Neural cell (in vitro differentiated cells): ENCODE results near the gene HMCN2. TPM values are rescaled to one million over a fixed set of nuclear protein-coding genes. Genes with fewer than 3 reads are reported as not detected.

ENCODE experiments used
- H2AFZ ChIP-seq: fragments of 200-600, 300-800 bp; sonication (generic), shearing (Covaris generic); 2 replicates; pipeline ENCODE4 v1.6.0; 2014; ENCODE audit warnings: low read depth, mild to moderate bottlenecking, antibody characterized with exemption, low read length, moderate library complexity
- H3F3A ChIP-seq: fragments of 200-600 bp; shearing (Covaris generic); 2 replicates; pipeline ENCODE4 v1.6.1; 2016; ENCODE audit warnings: mild to moderate bottlenecking, moderate library complexity, mixed read lengths, antibody characterized with exemption, low read length; ENCODE audit not compliant: insufficient read depth, poor library complexity, severe bottlenecking
- H3K27ac ChIP-seq: fragments of 200-600, 300-800 bp; sonication (generic), shearing (Covaris generic); 2 replicates; pipeline ENCODE4 v1.5.1; 2014; ENCODE audit warnings: mild to moderate bottlenecking, low read length, moderate library complexity
- H3K27me3 ChIP-seq: fragments of 300-800, 200-600 bp; sonication (generic), shearing (Covaris generic); 2 replicates; pipeline ENCODE4 v1.6.0; 2014; ENCODE audit warnings: mild to moderate bottlenecking, low read depth, low read length, moderate library complexity; ENCODE audit not compliant: insufficient read depth
- H3K36me3 ChIP-seq: fragments of 300-800, 200-600 bp; sonication (generic), shearing (Covaris generic); 2 replicates; pipeline ENCODE4 v1.5.1; 2014; ENCODE audit warnings: mild to moderate bottlenecking, antibody characterized with exemption, low read length, moderate library complexity; ENCODE audit not compliant: insufficient read depth
- H3K4me2 ChIP-seq: fragments of 300-800, 200-600 bp; sonication (generic), shearing (Covaris generic); 2 replicates; pipeline ENCODE4 v1.6.0; 2014; ENCODE audit warnings: mild to moderate bottlenecking, low read length
- H3K4me3 ChIP-seq: fragments of 300-800, 200-600 bp; sonication (generic), shearing (Covaris generic); 2 replicates; pipeline ENCODE4 v1.5.1; 2014; ENCODE audit warnings: mild to moderate bottlenecking, low read length, moderate library complexity
- H3K79me2 ChIP-seq: fragments of 200-600 bp; shearing (Covaris generic); replicated peaks from 2 replicates; pipeline ENCODE4 v1.6.0; 2014; ENCODE audit warnings: mild to moderate bottlenecking, low read length, moderate library complexity; ENCODE audit not compliant: insufficient read depth
- H3K9ac ChIP-seq: fragments of 300-800, 200-600 bp; sonication (generic), shearing (Covaris generic); 2 replicates; pipeline ENCODE4 v1.6.1; 2016; ENCODE audit warnings: mild to moderate bottlenecking, low read length, mixed read lengths
- H3K9me2 ChIP-seq: fragments of 200-600 bp; shearing (Covaris generic); 2 replicates; pipeline ENCODE4 v1.6.1; 2016; ENCODE audit warnings: mild to moderate bottlenecking, low read length, mixed read lengths; ENCODE audit not compliant: insufficient read depth
- H3K9me3 ChIP-seq: fragments of 200-600, 300-800 bp; sonication (generic), shearing (Covaris generic); 2 replicates; pipeline ENCODE4 v1.6.1; 2016; ENCODE audit warnings: mild to moderate bottlenecking, mixed run types, low read length, moderate library complexity, mixed read lengths
- H4K20me1 ChIP-seq: fragments of 200-600 bp; shearing (Covaris generic); 2 replicates; pipeline ENCODE4 v1.6.1; 2016; ENCODE audit warnings: mild to moderate bottlenecking, mixed run types; ENCODE audit not compliant: insufficient read depth
- EP300 ChIP-seq: fragments of 450-650 bp; conservative IDR thresholded peaks from 2 replicates; pipeline ENCODE4 v1.6.1; 2014; ENCODE audit warnings: antibody characterized with exemption, mild to moderate bottlenecking, moderate library complexity; ENCODE audit not compliant: poor library complexity, severe bottlenecking
- EZH2 ChIP-seq: fragments of 200-600, 300-800 bp; shearing (Covaris generic), sonication (generic); IDR thresholded peaks from 2 replicates; pipeline ENCODE4 v1.6.1; 2014; ENCODE audit warnings: antibody characterized with exemption, low read length, borderline replicate concordance, mild to moderate bottlenecking; ENCODE audit not compliant: insufficient read depth, poor library complexity, severe bottlenecking
- MXI1 ChIP-seq: fragments of 450-650 bp; conservative IDR thresholded peaks from 2 replicates; pipeline ENCODE4 v1.6.1; 2014; ENCODE audit warnings: antibody characterized with exemption, mild to moderate bottlenecking; ENCODE audit not compliant: poor library complexity, severe bottlenecking
- POLR2AphosphoS5 ChIP-seq: IDR thresholded peaks from 2 replicates; pipeline ENCODE4 v1.6.1; 2012
- RAD21 ChIP-seq: fragments of 450-650 bp; conservative IDR thresholded peaks from 2 replicates; pipeline ENCODE4 v1.6.1; 2014; ENCODE audit warnings: antibody characterized with exemption, mild to moderate bottlenecking, moderate library complexity
- SMC3 ChIP-seq: fragments of 450-650 bp; conservative IDR thresholded peaks from 2 replicates; pipeline ENCODE4 v1.6.1; 2014; ENCODE audit warnings: antibody characterized with exemption, mild to moderate bottlenecking, moderate library complexity; ENCODE audit not compliant: poor library complexity
- TAF1 ChIP-seq: IDR thresholded peaks from 2 replicates; pipeline ENCODE4 v1.6.1; 2012; ENCODE audit warnings: low read depth
- polyA plus RNA-seq: library from polyadenylated mRNA; depleted of rRNA; stranded (reverse); fragments of >200 nt; gene quantifications from 2 replicates; pipeline ENCODE4 v1.2.3, GENCODE V29; 2014
- TF ChIP-seq, protein P1 (sequence below): IDR thresholded peaks from 2 replicates; pipeline ENCODE4 v1.6.1; 2012; ENCODE audit warnings: borderline replicate concordance
- TF ChIP-seq, protein P2 (sequence below): fragments of 450-650 bp; IDR thresholded peaks from 2 replicates; pipeline ENCODE4 v1.5.1; 2014; ENCODE audit warnings: antibody characterized with exemption, mild to moderate bottlenecking, moderate library complexity; ENCODE audit not compliant: poor library complexity, severe bottlenecking

Gene HMCN2
- polyA plus RNA-seq, 1 donor from 2014 or later = 1.7 TPM

- no peaks in the 10 kb centered on the region for H3K79me2 ChIP-seq
- no peaks in the 10 kb centered on the region for H4K20me1 ChIP-seq
- no peak overlapping the region for H3K27ac ChIP-seq
- H3K27me3 ChIP-seq = no peaks in the 10 kb centered on the region
- no peak overlapping the region for H3K4me2 ChIP-seq
- H3K9me3 ChIP-seq = no peaks in the 10 kb centered on the region
- no peaks in the 10 kb centered on the region for H3K36me3 ChIP-seq
- H2AFZ ChIP-seq = no peak overlapping the region
- H3K4me3 ChIP-seq = no peak overlapping the region
- TF ChIP-seq POLR2AphosphoS5 (no peak), EZH2 (no peak), RAD21 (no peak), TAF1 (no peak), EP300 (no peak), SMC3 (no peak), MXI1 (no peak)
- TF ChIP-seq, protein P1, sequence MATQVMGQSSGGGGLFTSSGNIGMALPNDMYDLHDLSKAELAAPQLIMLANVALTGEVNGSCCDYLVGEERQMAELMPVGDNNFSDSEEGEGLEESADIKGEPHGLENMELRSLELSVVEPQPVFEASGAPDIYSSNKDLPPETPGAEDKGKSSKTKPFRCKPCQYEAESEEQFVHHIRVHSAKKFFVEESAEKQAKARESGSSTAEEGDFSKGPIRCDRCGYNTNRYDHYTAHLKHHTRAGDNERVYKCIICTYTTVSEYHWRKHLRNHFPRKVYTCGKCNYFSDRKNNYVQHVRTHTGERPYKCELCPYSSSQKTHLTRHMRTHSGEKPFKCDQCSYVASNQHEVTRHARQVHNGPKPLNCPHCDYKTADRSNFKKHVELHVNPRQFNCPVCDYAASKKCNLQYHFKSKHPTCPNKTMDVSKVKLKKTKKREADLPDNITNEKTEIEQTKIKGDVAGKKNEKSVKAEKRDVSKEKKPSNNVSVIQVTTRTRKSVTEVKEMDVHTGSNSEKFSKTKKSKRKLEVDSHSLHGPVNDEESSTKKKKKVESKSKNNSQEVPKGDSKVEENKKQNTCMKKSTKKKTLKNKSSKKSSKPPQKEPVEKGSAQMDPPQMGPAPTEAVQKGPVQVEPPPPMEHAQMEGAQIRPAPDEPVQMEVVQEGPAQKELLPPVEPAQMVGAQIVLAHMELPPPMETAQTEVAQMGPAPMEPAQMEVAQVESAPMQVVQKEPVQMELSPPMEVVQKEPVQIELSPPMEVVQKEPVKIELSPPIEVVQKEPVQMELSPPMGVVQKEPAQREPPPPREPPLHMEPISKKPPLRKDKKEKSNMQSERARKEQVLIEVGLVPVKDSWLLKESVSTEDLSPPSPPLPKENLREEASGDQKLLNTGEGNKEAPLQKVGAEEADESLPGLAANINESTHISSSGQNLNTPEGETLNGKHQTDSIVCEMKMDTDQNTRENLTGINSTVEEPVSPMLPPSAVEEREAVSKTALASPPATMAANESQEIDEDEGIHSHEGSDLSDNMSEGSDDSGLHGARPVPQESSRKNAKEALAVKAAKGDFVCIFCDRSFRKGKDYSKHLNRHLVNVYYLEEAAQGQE = no peak
- TF ChIP-seq, protein P2, sequence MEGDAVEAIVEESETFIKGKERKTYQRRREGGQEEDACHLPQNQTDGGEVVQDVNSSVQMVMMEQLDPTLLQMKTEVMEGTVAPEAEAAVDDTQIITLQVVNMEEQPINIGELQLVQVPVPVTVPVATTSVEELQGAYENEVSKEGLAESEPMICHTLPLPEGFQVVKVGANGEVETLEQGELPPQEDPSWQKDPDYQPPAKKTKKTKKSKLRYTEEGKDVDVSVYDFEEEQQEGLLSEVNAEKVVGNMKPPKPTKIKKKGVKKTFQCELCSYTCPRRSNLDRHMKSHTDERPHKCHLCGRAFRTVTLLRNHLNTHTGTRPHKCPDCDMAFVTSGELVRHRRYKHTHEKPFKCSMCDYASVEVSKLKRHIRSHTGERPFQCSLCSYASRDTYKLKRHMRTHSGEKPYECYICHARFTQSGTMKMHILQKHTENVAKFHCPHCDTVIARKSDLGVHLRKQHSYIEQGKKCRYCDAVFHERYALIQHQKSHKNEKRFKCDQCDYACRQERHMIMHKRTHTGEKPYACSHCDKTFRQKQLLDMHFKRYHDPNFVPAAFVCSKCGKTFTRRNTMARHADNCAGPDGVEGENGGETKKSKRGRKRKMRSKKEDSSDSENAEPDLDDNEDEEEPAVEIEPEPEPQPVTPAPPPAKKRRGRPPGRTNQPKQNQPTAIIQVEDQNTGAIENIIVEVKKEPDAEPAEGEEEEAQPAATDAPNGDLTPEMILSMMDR = no peak
- no peaks in the 10 kb centered on the region for H3K9me2 ChIP-seq
- no peak overlapping the region for H3K9ac ChIP-seq
- no peaks in the 10 kb centered on the region for H3F3A ChIP-seq
Measured at GRCh38 chr9:130371196-130371966, 105.8 kb downstream of the HMCN2 start.

DNA sequence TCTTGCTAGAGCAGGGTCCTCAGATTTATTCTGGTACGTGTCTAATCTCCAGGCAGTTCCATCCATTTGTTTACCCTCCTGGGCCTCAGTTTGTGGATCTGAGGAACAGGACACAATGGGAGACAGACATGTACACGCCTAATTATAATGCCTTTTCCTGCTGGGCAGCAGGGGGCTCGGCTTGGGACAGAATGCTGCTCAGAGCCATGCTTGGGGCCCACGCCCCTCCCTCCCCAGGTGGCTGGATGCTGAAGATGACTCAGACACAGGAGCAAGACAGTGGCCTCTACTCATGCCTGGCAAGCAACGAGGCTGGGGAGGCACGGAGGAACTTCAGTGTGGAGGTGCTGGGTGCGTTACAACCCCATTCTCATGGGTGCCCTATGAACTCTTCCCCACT lies 106.5 kb downstream of the HMCN2 start:
- Histone ChIP-seq H3F3A (no peaks in the 10 kb centered on the region), H4K20me1 (no peaks in the 10 kb centered on the region), H3K9me3 (no peaks in the 10 kb centered on the region), H2AFZ (no peak overlapping the region), H3K27ac (no peak overlapping the region), H3K36me3 (no peaks in the 10 kb centered on the region), H3K9me2 (no peaks in the 10 kb centered on the region), H3K4me3 (no peak overlapping the region), H3K9ac (no peak overlapping the region), H3K79me2 (no peaks in the 10 kb centered on the region), H3K4me2 (no peak overlapping the region), H3K27me3 (no peaks in the 10 kb centered on the region)
- TF ChIP-seq, protein P1 = no peak
- no peak for TF ChIP-seq SMC3
- TF ChIP-seq RAD21 = no peak
- TF ChIP-seq EP300 = no peak
- no peak for TF ChIP-seq MXI1
- TF ChIP-seq, protein P2 = no peak
- no peak for TF ChIP-seq POLR2AphosphoS5
- TF ChIP-seq EZH2 = no peak
- no peak for TF ChIP-seq TAF1
